IgD-negative memory B cell (primary cell): Measurements from ENCODE around the gene GPATCH8. TPM values are rescaled to one million over a fixed set of nuclear protein-coding genes. Genes with fewer than 3 reads are reported as not detected.
"Not testable (repeated sequence)": the region's sequence is repeated elsewhere in the genome, so short reads cannot be mapped to it uniquely, and the experiment has no call there.

Experiments used
- H3K27ac Mint-ChIP-seq, 3 donors: one replicate each; pipeline ENCODE4 v1.8.0; 2020 to 2022; ENCODE audit warnings: mild to moderate bottlenecking in 3 of 3, mixed read lengths in 3 of 3, moderate library complexity in 1 of 3
- H3K27me3 Mint-ChIP-seq: one replicate; pipeline ENCODE4 v1.8.0; 2021; ENCODE audit warnings: mixed read lengths
- H3K36me3 Mint-ChIP-seq: one replicate; pipeline ENCODE4 v1.8.0; 2020; ENCODE audit warnings: mild to moderate bottlenecking, mixed read lengths
- H3K4me1 Mint-ChIP-seq, 3 donors: one replicate each; pipeline ENCODE4 v1.8.0; 2020 to 2022; ENCODE audit warnings: mixed read lengths in 3 of 3, mild to moderate bottlenecking in 1 of 3
- H3K4me3 Mint-ChIP-seq, 4 donors: one replicate each; pipeline ENCODE4 v1.8.0; 2020 to 2022; ENCODE audit warnings: mild to moderate bottlenecking in 4 of 4, mixed read lengths in 4 of 4, moderate library complexity in 3 of 4
- H3K9me3 Mint-ChIP-seq, 3 donors: one replicate each; pipeline ENCODE4 v1.8.0; 2020 to 2021; ENCODE audit warnings: mixed read lengths in 3 of 3, mild to moderate bottlenecking in 1 of 3
- polyA plus RNA-seq: library from polyadenylated mRNA; unstranded; fragments of 300-500 nt; fragmentation: Illumina TruSeq; gene quantifications from one replicate; pipeline ENCODE4 v1.2.3, GENCODE V29; 2021

Gene GPATCH8
- polyA plus RNA-seq, 1 donor from 2014 or later = 66.3 TPM

DNA sequence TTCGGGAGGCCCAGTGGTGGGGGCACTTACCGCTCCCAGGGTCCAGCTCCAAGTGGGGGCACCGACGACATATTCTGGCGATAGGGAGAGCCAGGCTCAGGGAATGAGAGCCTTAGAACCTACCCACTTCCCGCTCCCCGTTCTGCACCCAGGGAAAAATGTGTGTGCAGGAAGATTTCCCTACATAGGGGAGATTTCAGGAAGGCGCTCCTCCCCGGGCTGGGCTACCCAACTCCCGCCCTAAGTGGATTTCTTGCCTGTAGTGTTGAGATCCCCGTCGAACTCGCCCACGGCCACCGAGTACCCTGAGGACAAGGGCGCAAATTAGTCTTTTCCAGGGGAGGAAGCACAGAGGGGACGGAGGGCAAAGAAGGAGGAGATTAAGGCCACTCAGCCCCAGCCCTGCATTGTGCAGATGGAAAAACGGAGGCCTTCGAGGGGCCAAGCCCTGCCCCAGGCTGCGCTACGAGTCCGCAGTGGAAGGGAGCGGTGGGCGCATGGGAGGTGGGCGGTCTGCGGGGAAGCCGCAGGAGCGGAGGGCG lies 118.9 kb downstream of the GPATCH8 start:
- Mint-ChIP-seq H3K4me1 (peaks cover 0 to 4% (median 2%) of the 10 kb centered on the region in 3 donors), H3K36me3 (no peaks in the 10 kb centered on the region), H3K9me3 (no peaks in the 10 kb centered on the region), H3K4me3 (peak overlapping the region in 2 of 4 donors; percentile 38 to 60), H3K27me3 (peaks cover 10% of the 10 kb centered on the region), H3K27ac (no peak overlapping the region)

DNA sequence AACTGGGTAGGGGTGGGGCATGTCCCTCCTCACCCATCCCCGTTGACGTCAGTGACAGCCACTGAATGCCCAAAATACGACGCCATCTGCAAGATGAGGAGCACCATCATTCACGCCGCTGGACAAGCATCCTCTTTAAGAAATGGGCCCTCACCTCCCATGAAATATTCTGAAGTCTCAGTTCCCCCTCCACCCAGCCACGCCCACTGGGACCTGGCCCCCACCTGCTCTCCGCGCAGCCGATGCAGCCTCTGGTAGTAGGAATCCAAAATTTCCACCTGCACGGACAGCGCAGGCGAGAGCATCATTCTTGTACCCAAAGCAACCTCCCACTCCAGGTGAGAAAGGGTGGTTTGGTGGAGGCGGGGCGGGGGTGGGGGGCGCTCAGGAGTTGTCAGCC lies 119.3 kb downstream of the GPATCH8 start:
- Mint-ChIP-seq H3K4me3 (peak overlapping the region in 1 of 4 donors; percentile 38), H3K27me3 (peaks cover 10% of the 10 kb centered on the region), H3K27ac (no peak overlapping the region), H3K9me3 (no peaks in the 10 kb centered on the region), H3K36me3 (no peaks in the 10 kb centered on the region), H3K4me1 (peaks cover 0 to 4% (median 2%) of the 10 kb centered on the region in 3 donors)

DNA sequence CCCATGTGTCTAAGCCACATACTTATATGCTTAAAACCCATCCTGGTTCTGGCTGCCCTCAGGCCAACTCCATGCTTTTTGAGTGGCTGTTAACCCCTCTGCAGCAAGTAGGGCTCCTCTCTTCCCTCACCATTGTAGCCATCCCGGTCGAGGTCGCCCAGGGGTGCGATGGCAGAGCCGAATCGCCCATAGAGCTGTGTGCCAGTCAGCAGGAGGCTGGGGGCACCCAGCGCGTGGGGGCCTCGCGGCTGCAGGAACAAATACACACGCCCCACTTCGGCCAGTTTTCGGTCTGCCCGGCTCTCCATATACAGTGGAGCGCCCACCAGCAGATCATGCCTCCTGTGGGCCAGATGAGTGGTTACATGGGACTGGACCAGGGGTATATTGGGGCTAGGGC lies 119.8 kb downstream of the GPATCH8 start:
- Mint-ChIP-seq H3K4me1 (peaks cover 0 to 4% (median 2%) of the 10 kb centered on the region in 3 donors), H3K27me3 (peaks cover 13% of the 10 kb centered on the region), H3K36me3 (no peaks in the 10 kb centered on the region), H3K27ac (no peak overlapping the region), H3K4me3 (no peak overlapping the region), H3K9me3 (no peaks in the 10 kb centered on the region)

DNA sequence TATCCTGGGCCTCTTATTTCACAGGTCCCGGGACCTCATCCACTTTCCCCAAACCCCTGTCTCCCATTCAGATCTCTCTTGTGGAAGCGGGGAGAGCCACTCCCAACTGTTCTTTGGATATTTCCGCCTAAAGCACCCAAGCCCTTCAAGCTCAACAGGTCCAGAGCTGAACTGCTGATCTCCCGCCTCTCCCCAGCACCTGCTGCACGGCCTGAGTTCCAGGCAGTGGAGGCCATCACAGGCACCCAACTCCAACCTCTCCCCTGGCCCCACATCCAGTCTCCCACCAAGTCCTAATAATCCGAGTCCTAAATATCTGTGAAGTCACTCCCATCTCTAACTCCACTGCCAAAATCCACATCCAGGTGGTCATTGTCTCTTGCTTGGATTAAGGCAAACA lies 120.3 kb downstream of the GPATCH8 start:
- H3K9me3 Mint-ChIP-seq = no peaks in the 10 kb centered on the region
- H3K36me3 Mint-ChIP-seq = no peaks in the 10 kb centered on the region
- H3K27me3 Mint-ChIP-seq = peaks cover 11% of the 10 kb centered on the region
- H3K4me3 Mint-ChIP-seq = peak overlapping the region in 1 of 4 donors; percentile 6
- H3K4me1 Mint-ChIP-seq = peaks cover 0 to 4% (median 2%) of the 10 kb centered on the region in 3 donors
- no peak overlapping the region for H3K27ac Mint-ChIP-seq

DNA sequence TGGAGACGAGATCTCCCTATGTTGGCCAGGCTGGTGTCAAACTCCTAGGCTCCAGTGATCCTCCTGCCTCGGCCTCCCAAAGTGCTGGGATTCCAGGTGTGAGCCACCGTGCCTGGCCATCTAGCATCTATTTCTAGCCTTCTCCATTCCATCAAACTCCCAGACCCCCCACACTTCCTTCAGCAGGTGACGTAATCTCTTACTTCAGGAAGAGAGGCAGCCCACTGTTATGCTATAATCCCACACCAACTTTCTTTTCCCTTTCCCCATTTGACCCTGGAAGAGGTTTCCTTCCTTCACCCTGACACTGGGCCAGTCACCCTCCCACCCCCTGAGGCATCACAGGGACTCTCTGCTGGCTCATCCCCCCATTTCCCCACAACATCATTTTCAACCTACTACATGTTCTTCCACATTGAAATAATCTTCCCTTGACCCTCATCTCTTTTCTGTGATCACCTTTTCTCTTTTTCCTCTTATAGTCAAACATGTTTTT lies 121.3 kb downstream of the GPATCH8 start:
- H3K27me3 Mint-ChIP-seq = peaks cover 14% of the 10 kb centered on the region
- H3K9me3 Mint-ChIP-seq = no peaks in the 10 kb centered on the region
- peaks cover 0 to 4% (median 2%) of the 10 kb centered on the region in 3 donors for H3K4me1 Mint-ChIP-seq
- no peaks in the 10 kb centered on the region for H3K36me3 Mint-ChIP-seq
- no peak overlapping the region for H3K27ac Mint-ChIP-seq
- peak overlapping the region in 1 of 4 donors; percentile 23 for H3K4me3 Mint-ChIP-seq

DNA sequence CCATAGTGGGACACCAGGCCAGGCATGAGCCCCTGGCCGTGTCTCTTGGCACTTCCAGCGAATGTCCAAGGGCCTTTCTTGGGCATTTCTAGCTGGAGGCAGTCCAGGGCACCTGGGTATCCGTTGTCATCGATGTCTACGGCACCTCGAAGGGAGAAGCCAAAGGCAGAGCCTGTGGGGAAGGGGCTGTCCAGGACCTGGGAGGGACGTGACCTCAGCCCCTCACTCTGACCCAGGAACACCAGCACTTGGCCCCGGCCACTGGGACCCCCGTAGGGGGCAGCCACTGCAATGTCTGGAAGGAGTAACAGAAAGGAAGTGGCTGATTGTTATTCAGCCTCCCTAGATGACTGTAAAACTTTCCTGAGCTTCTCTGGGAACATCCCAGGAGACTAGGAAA lies 122.4 kb downstream of the GPATCH8 start:
- Mint-ChIP-seq H3K4me1 (peaks cover 0 to 2% (median 0%) of the 10 kb centered on the region in 3 donors), H3K4me3 (no peak overlapping the region), H3K9me3 (no peaks in the 10 kb centered on the region), H3K27ac (no peak overlapping the region), H3K36me3 (no peaks in the 10 kb centered on the region), H3K27me3 (peaks cover 15% of the 10 kb centered on the region)

DNA sequence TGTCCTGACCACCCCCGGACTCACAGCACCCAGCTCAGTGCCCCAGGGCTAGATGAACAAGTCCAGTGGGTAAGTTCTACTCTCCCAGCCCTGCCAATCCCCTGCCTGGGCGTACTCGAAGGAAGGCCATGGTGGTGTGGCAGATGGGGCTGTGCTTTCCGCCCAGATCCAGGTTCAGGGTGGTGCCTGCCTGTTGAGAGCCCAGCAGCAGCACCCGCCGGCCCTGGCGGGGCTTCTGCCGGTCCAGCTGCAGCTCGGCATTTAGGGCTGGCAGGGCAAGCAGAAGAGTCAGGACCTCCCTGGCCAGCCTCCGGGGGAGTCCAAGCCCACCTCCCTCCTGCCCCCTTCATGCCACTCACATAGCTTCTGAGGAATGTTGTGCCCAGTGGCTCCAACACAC lies 123.3 kb downstream of the GPATCH8 start:
- Mint-ChIP-seq H3K27ac (no peak overlapping the region), H3K4me1 (peaks cover 0 to 1% (median 0%) of the 10 kb centered on the region in 3 donors), H3K27me3 (peaks cover 15% of the 10 kb centered on the region), H3K4me3 (no peak overlapping the region), H3K9me3 (no peaks in the 10 kb centered on the region), H3K36me3 (no peaks in the 10 kb centered on the region)

DNA sequence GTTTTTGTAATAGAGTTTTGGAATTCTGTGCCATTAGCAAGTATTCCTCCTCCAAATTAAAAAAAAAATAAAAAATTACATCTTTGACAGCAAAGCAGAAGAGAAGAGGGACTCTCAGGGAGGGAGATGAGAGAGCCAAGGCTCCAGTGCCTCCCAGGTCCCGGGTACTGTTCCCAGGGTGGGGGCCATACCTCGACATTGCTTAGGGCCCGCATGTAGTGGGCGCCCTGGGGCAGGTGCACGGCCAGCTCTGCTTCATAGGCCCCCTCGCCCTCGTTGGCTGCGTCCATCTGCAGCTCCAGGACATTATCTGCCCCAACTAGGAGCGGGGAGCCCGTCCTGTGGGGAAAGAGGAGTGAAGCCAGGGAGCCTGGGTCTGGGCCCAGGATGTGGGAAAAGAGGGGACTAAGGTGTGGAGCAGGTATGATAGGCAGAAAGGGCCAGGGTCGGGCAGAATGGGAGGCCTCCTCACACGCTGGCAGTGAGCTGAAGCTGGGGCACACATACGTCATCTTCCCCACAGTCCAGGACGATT lies 125.0 kb downstream of the GPATCH8 start:
- H3K4me1 Mint-ChIP-seq = peaks cover 0 to 3% (median 0%) of the 10 kb centered on the region in 3 donors
- H3K4me3 Mint-ChIP-seq = no peak overlapping the region
- H3K27me3 Mint-ChIP-seq = peaks cover 16% of the 10 kb centered on the region
- H3K9me3 Mint-ChIP-seq = no peaks in the 10 kb centered on the region
- no peak overlapping the region for H3K27ac Mint-ChIP-seq
- H3K36me3 Mint-ChIP-seq = no peaks in the 10 kb centered on the region

DNA sequence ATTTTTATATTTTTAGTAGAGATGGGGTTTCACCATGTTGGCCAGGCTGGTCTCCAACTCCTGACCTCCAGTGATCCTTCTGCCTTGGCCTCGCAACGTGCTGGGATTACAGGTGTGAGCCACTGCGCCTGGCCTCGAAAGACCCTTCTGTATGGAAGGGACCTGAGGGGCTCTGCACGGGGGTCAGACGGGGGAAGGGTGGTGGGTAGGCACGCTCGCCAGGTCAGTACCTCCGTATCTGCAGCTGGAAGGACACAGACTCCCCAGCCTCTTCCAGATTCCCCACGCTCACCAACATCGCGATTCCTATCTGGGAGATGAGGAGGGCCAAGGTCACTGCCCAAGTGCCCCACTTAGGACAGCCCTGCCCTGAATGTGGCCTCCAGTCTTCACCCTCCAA lies 126.4 kb downstream of the GPATCH8 start:
- peaks cover 20% of the 10 kb centered on the region for H3K27me3 Mint-ChIP-seq
- H3K4me1 Mint-ChIP-seq = peaks cover 0 to 3% (median 1%) of the 10 kb centered on the region in 3 donors
- H3K4me3 Mint-ChIP-seq = no peak overlapping the region
- no peak overlapping the region for H3K27ac Mint-ChIP-seq
- H3K9me3 Mint-ChIP-seq = no peaks in the 10 kb centered on the region
- no peaks in the 10 kb centered on the region for H3K36me3 Mint-ChIP-seq

DNA sequence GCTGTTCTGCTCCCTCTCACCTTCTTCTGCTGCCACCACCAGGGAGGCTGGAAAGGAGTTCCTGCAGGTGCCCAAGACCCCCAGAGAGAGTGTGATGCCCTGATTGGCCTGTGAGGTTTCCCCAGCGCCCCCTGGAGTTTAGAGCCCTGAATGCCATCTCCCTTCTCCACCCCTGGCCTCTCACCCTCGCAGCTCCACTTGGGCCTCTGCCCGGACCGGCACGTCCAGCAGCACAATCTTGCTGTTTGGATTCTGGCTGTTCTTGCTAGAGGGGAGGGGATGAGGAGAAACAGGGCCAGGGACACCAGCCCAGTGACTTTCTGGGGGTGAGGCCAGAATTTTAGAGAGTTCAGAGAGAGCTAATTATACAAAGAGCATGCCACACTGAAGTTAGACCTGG lies 127.1 kb downstream of the GPATCH8 start:
- H3K4me3 Mint-ChIP-seq = no peak overlapping the region
- H3K4me1 Mint-ChIP-seq = peaks cover 0 to 3% (median 1%) of the 10 kb centered on the region in 3 donors
- H3K27me3 Mint-ChIP-seq = peaks cover 24% of the 10 kb centered on the region
- no peak overlapping the region for H3K27ac Mint-ChIP-seq
- no peaks in the 10 kb centered on the region for H3K36me3 Mint-ChIP-seq
- H3K9me3 Mint-ChIP-seq = no peaks in the 10 kb centered on the region

DNA sequence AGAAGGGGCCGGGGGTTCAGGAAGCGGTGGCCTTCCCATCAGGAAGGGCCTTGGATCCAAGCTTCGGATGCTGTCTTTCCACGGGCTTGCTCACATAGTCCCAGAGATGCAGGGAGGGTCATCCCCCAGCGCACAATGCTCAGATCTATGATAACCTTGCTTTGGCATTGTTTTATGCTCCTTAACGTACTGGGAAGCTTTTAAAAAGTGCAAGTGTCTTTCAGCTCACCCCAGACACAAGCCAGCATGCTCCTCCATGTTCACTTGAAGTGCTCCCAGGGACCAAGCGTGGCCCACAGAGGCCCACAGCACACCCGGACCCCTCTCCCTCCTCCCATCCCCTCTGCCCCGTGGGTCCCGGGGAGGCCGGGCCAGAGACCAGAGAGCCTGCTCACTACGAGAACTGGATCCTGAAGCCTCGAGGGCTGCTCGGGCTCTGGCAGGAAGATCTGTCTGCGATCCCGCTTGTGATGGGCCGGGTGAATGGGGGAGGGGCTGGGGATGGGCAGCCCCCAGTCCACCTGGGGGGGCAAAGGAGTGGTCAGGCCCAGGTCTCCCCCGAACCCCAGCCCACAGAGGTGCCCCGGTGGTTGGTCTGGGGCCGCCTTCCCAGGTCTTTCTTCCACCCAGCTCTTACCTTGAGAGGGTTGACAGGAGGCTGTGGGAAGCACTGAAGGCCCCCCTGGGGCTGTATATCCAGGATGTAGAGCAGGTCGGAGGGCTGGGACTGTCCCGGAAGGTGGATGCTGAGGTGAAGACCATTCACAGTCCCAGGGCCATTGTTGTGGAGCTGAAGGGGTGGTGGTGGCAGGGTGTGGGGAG lies 127.8 kb downstream of the GPATCH8 start:
- H3K4me3 Mint-ChIP-seq = peak overlapping the region in 1 of 4 donors; percentile 47
- H3K9me3 Mint-ChIP-seq = no peaks in the 10 kb centered on the region
- H3K4me1 Mint-ChIP-seq = peaks cover 0 to 3% (median 1%) of the 10 kb centered on the region in 3 donors

DNA sequence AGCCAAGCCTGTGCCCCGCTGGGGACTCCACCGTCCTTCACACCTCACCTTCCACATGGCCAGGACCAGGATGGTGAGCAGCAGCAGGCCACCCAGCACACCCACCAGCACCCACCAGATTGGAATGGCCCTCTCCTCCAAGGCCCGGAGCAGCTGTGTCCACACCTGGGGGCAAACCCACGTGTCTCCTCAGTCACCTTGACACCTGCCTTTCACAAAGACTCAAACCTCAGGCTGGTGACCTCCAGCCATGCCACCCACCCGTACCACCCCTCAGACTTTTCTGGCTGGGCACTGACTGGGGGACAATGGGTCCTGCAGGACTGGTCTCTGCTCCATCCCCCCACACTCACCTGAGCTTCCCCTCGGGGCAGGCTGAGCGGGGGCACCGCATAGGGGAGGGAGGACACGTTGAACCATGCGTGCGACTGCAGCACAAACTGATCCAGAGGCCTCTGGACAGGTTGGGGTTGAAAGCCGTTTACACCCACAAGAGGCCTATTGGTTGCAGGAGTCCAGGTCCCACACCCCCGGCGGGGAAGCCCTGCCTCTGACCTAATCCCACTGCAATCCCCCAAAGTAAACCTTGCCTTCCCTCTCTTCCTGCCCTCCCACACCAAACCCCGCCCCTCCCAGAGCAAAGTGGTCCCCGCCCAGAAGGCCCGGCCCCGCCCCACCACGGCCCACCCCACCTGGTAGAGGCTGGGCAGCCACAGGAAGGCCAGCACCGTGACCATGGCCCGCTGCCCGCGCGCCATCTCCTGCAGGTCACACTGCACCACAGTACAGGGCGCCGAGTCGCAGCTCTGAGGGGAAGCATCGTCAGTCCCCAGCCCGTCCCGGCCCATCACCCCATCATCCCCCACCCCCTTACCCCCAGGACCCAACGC lies 128.7 kb downstream of the GPATCH8 start:
- no peak overlapping the region for H3K27ac Mint-ChIP-seq
- no peaks in the 10 kb centered on the region for H3K36me3 Mint-ChIP-seq
- peaks cover 30% of the 10 kb centered on the region for H3K27me3 Mint-ChIP-seq
- peak overlapping the region in 1 of 4 donors; percentile 47 for H3K4me3 Mint-ChIP-seq
- H3K4me1 Mint-ChIP-seq = peaks cover 0 to 3% (median 1%) of the 10 kb centered on the region in 3 donors
- H3K9me3 Mint-ChIP-seq = no peaks in the 10 kb centered on the region

More for the DNA sequence above, 127.8 kb downstream of the GPATCH8 start:
- H3K27me3 Mint-ChIP-seq = peaks cover 28% of the 10 kb centered on the region
- H3K36me3 Mint-ChIP-seq = no peaks in the 10 kb centered on the region
- no peak overlapping the region for H3K27ac Mint-ChIP-seq

DNA sequence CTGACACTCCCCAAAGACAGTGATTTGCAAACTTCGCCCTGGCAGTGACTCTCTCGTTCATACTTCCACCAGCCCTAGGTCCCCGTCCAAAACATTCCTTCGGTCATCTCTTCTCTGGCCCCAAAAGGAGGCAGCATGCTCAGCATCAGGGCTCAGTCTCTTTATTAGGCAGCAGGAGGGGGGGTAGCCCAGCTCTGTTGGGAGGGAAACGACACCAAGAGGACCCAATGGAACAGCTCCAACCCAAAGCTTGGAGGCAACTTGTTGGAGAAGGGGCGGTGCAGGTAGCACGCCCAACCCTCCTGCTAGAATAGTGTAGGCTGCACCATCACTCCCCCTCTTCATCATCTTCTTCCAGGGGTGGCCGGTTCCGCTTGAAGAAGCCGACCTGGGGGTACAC lies 131.2 kb downstream of the GPATCH8 start:
- Mint-ChIP-seq H3K27me3 (peaks cover 38% of the 10 kb centered on the region), H3K4me3 (peak overlapping the region in 1 of 4 donors; percentile 19), H3K27ac (no peak overlapping the region), H3K4me1 (peaks cover 0 to 3% (median 1%) of the 10 kb centered on the region in 3 donors), H3K9me3 (no peaks in the 10 kb centered on the region), H3K36me3 (peaks cover 4% of the 10 kb centered on the region)

DNA sequence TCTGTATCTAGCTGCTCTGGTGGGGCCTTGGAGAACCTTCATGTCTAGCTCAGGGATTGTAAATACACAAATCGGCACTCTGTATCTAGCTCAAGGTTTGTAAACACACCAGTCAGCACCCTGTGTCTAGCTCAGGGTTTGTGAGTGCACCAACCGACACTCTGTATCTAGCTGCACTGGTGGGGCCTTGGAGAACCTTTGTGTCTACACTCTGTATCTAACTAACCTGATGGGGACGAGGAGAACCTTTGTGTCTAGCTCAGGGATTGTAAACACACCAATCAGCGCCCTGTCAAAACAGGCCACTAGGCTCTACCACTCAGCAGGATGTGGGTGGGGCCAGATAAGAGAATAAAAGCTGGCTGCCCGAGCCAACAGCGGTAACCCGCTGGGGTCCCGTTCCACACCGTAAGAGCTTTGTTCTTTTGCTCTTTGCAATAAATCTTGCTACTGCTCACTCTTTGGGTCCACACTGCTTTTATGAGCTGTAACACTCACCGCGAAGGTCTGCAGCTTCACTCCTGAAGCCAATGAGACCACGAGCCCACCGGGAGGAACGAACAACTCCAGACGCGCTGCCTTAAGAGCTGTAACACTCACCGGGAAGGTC lies 133.7 kb downstream of the GPATCH8 start:
- H3K4me3 Mint-ChIP-seq, H3K27ac Mint-ChIP-seq, H3K4me1 Mint-ChIP-seq, H3K36me3 Mint-ChIP-seq, H3K9me3 Mint-ChIP-seq: not testable (repeated sequence)
- peaks cover 42% of the 10 kb centered on the region for H3K27me3 Mint-ChIP-seq
